SK-N-SH (cell line): ENCODE data around the gene MFAP3. TPM values are rescaled to one million over a fixed set of nuclear protein-coding genes. Genes with fewer than 3 reads are reported as not detected.

Experiments
- CTCF ChIA-PET: fragments of 300-600, 350-600 bp; formaldehyde crosslinking; extraction: SDS; loops from one replicate; lab custom pipeline; 2021; lab: Yijun Ruan, JAX
- POLR2A ChIA-PET: fragments of 350-600 bp; sonication (Branson Sonifier 250); formaldehyde crosslinking; extraction: SDS; loops from one replicate; lab custom pipeline; 2020; ENCODE audit warnings: antibody characterized with exemption, inconsistent platforms; lab: Yijun Ruan, JAX
- DNase-seq: peaks from one replicate; pipeline ENCODE4 v3.0.0; 2012
- H2AFZ ChIP-seq: fragments of 200-600 bp; sonication (generic); 2 replicates; pipeline ENCODE4 v1.8.1; 2016; ENCODE audit warnings: antibody characterized with exemption, mild to moderate bottlenecking, low read depth
- H3F3A ChIP-seq: fragments of 200-600 bp; sonication (generic); replicated peaks from 2 replicates; pipeline ENCODE3; 2016; ENCODE audit warnings: antibody characterized with exemption, mild to moderate bottlenecking; ENCODE audit not compliant: insufficient read depth
- H3K27ac ChIP-seq, 2 experiments: fragments of 200-500 bp in 1 of 2; fragments of 200-600 bp in 1 of 2; sonication (Bioruptor generic) in 1 of 2; sonication (generic), shearing (Covaris generic) in 1 of 2; 2 replicates each; pipeline versions ENCODE4 v1.5.1 to v1.6.1; 2014 to 2016; ENCODE audit warnings: low read depth in 2 of 2, inconsistent platforms in 1 of 2, low read length in 1 of 2, mild to moderate bottlenecking in 1 of 2, mixed read lengths in 1 of 2
- H3K27me3 ChIP-seq: fragments of 200-600 bp; sonication (generic), shearing (Covaris generic); 2 replicates; pipeline ENCODE4 v1.6.1; 2016; ENCODE audit warnings: mixed run types; ENCODE audit not compliant: insufficient read depth
- H3K36me3 ChIP-seq, 2 experiments: fragments of 200-500 bp in 1 of 2; fragments of 200-600 bp in 1 of 2; sonication (Bioruptor generic) in 1 of 2; sonication (generic) in 1 of 2; replicated peaks in 1 of 2; 2 replicates each; pipeline versions ENCODE3 to v1.5.1; 2014 to 2016; ENCODE audit warnings: low read length in 1 of 2, mild to moderate bottlenecking in 1 of 2; ENCODE audit not compliant: insufficient read depth in 2 of 2, control insufficient read depth in 1 of 2
- H3K4me1 ChIP-seq, 2 experiments: fragments of 200-500 bp in 1 of 2; fragments of 200-600 bp in 1 of 2; sonication (Bioruptor generic) in 1 of 2; sonication (generic), shearing (Covaris generic) in 1 of 2; 2 replicates each; pipeline versions ENCODE4 v1.5.1 to v1.6.1; 2014 to 2016; ENCODE audit warnings: low read depth in 1 of 2, low read length in 1 of 2, mixed run types in 1 of 2; ENCODE audit not compliant: insufficient read depth in 2 of 2, control insufficient read depth in 1 of 2
- H3K4me2 ChIP-seq: fragments of 200-600 bp; sonication (generic), shearing (Covaris generic); 2 replicates; pipeline ENCODE4 v1.6.1; 2017; ENCODE audit warnings: mixed run types
- H3K4me3 ChIP-seq, 2 experiments: fragments of 200-500 bp in 1 of 2; fragments of 200-600 bp in 1 of 2; sonication (Bioruptor generic) in 1 of 2; sonication (generic), shearing (Covaris generic) in 1 of 2; 2 replicates each; pipeline versions ENCODE4 v1.5.1 to v1.8.1; 2014 to 2016; ENCODE audit warnings: low read depth in 2 of 2, inconsistent platforms in 1 of 2, low read length in 1 of 2, mild to moderate bottlenecking in 1 of 2, mixed read lengths in 1 of 2, moderate library complexity in 1 of 2
- H3K79me2 ChIP-seq: fragments of 200-600 bp; sonication (generic); 2 replicates; pipeline ENCODE4 v1.8.1; 2017; ENCODE audit warnings: mild to moderate bottlenecking; ENCODE audit not compliant: insufficient read depth
- H3K9ac ChIP-seq: fragments of 200-600 bp; sonication (generic); 2 replicates; pipeline ENCODE4 v1.6.1; 2017; ENCODE audit warnings: mixed run types
- H3K9me2 ChIP-seq: fragments of 200-600 bp; sonication (generic); 2 replicates; pipeline ENCODE4 v1.6.1; 2017; ENCODE audit warnings: mixed run types
- H3K9me3 ChIP-seq: fragments of 200-600 bp; sonication (generic); 2 replicates; pipeline ENCODE4 v1.6.1; 2017; ENCODE audit warnings: mixed run types, mild to moderate bottlenecking, moderate library complexity
- H4K20me1 ChIP-seq: fragments of 200-600 bp; sonication (generic); 2 replicates; pipeline ENCODE4 v1.6.1; 2017; ENCODE audit warnings: mild to moderate bottlenecking, mixed run types; ENCODE audit not compliant: insufficient read depth
- CHD2 ChIP-seq: fragments of 150-350 bp; IDR thresholded peaks from 2 replicates; pipeline ENCODE4 v1.6.1; 2018; ENCODE audit warnings: low read length; ENCODE audit not compliant: partially characterized antibody
- EZH2phosphoT487 ChIP-seq: fragments of 200-600 bp; sonication (generic); IDR thresholded peaks from 2 replicates; pipeline ENCODE4 v1.6.1; 2017; ENCODE audit warnings: low read depth, mixed run types, mild to moderate bottlenecking, antibody characterized with exemption, moderate library complexity, borderline replicate concordance
- FOXJ3 ChIP-seq: sonication (generic); formaldehyde crosslinking; IDR thresholded peaks from 2 replicates; pipeline ENCODE4 v1.5.1; 2020; ENCODE audit warnings: mild to moderate bottlenecking, missing genetic modification reagents
- FOXM1 ChIP-seq: IDR thresholded peaks from 2 replicates; pipeline ENCODE4 v1.4.0; 2012; ENCODE audit warnings: low read depth, mild to moderate bottlenecking
- GABPA ChIP-seq: IDR thresholded peaks from 2 replicates; pipeline ENCODE4 v1.4.0; 2012; ENCODE audit warnings: low read depth, mild to moderate bottlenecking
- NRF1 ChIP-seq: IDR thresholded peaks from 2 replicates; pipeline ENCODE4 v1.6.1; 2012; ENCODE audit warnings: low read depth, mild to moderate bottlenecking, low read length
- POLR2AphosphoS5 ChIP-seq: IDR thresholded peaks from 2 replicates; pipeline ENCODE4 v1.6.1; 2012; ENCODE audit warnings: low read depth, low read length
- RFX5 ChIP-seq: IDR thresholded peaks from 2 replicates; pipeline ENCODE4 v1.6.1; 2012; ENCODE audit warnings: mild to moderate bottlenecking, improper control_type of control experiment, low read length
- SMC3 ChIP-seq: IDR thresholded peaks from 2 replicates; pipeline ENCODE4 v1.6.1; 2012; ENCODE audit warnings: low read depth, low read length, improper control_type of control experiment
- TCF12 ChIP-seq: IDR thresholded peaks from 2 replicates; pipeline ENCODE4 v1.4.0; 2012
- TEAD4 ChIP-seq: IDR thresholded peaks from 2 replicates; pipeline ENCODE4 v1.4.0; 2012; ENCODE audit warnings: mild to moderate bottlenecking, borderline replicate concordance; ENCODE audit not compliant: insufficient read depth
- USF2 ChIP-seq: fragments of 150-350 bp; IDR thresholded peaks from 2 replicates; pipeline ENCODE4 v1.6.1; 2017; ENCODE audit warnings: antibody characterized with exemption, low read length, low read depth, borderline replicate concordance
- YY1 ChIP-seq: IDR thresholded peaks from 2 replicates; pipeline ENCODE4 v1.4.0; 2012; ENCODE audit warnings: low read depth, mild to moderate bottlenecking
- WGBS: methylation state at CpG from one replicate; pipeline ENCODE4 v1.1.6; 2017; ENCODE audit warnings: low lambda C conversion rate; 5-methylcytosine and 5-hydroxymethylcytosine counted together
- polyA plus RNA-seq, 3 experiments: library from polyadenylated mRNA; depleted of rRNA; stranded (reverse); fragments of >200 nt; gene quantifications; 2 replicates each; pipeline ENCODE4 v1.2.3, GENCODE V29; 2012
- TF ChIP-seq, protein P1 (sequence below): IDR thresholded peaks from 2 replicates; pipeline ENCODE4 v1.6.1; 2012; ENCODE audit warnings: mild to moderate bottlenecking, low read depth, low read length, moderate library complexity
- TF ChIP-seq, protein P2 (sequence below): IDR thresholded peaks from 2 replicates; pipeline ENCODE4 v1.4.0; 2012; ENCODE audit warnings: low read depth, borderline replicate concordance

MFAP3 gene
- polyA plus RNA-seq, 1 of the 3 experiments (the other 2 are of a cell fraction): 16.0 TPM

DNA sequence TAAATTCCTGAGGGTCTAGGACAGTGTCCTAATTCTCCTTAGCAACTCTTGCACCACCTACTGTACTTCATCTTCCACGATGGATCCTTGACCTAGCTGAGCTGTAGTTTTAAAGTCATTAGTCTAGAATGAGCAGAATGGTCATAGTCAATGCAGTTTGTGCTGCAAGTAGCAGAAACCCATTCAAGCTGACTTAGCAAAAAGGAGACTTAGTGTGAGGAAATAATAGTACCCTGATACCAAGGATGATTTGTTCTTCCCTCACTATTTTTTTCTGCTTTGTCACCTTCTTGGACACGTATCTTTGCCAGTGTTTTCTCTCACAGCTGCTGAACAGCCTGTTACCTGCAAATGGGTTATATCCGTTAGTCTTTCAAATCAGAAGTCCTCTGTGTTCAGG, 5.3 kb downstream of the MFAP3 start (continued):
- TF ChIP-seq, protein P1, sequence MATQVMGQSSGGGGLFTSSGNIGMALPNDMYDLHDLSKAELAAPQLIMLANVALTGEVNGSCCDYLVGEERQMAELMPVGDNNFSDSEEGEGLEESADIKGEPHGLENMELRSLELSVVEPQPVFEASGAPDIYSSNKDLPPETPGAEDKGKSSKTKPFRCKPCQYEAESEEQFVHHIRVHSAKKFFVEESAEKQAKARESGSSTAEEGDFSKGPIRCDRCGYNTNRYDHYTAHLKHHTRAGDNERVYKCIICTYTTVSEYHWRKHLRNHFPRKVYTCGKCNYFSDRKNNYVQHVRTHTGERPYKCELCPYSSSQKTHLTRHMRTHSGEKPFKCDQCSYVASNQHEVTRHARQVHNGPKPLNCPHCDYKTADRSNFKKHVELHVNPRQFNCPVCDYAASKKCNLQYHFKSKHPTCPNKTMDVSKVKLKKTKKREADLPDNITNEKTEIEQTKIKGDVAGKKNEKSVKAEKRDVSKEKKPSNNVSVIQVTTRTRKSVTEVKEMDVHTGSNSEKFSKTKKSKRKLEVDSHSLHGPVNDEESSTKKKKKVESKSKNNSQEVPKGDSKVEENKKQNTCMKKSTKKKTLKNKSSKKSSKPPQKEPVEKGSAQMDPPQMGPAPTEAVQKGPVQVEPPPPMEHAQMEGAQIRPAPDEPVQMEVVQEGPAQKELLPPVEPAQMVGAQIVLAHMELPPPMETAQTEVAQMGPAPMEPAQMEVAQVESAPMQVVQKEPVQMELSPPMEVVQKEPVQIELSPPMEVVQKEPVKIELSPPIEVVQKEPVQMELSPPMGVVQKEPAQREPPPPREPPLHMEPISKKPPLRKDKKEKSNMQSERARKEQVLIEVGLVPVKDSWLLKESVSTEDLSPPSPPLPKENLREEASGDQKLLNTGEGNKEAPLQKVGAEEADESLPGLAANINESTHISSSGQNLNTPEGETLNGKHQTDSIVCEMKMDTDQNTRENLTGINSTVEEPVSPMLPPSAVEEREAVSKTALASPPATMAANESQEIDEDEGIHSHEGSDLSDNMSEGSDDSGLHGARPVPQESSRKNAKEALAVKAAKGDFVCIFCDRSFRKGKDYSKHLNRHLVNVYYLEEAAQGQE: no peak
- TF ChIP-seq, all 33 proteins: peak for 0

- 94% methylated on average over 2 of the region's 2 CpGs for WGBS
- Histone ChIP-seq H3K27ac (no peak overlapping the region), H3K4me3 (no peak overlapping the region), H3K9ac (no peak overlapping the region), H2AFZ (no peak overlapping the region), H4K20me1 (peaks cover 12% of the 10 kb centered on the region), H3K36me3 (peaks cover 11 to 62% of the 10 kb centered on the region in 2 experiments), H3K9me3 (no peaks in the 10 kb centered on the region), H3K4me1 (peaks cover 0 to 4% of the 10 kb centered on the region in 2 experiments; a peak in 2 of 4 replicates), H3K9me2 (no peaks in the 10 kb centered on the region), H3K27me3 (no peaks in the 10 kb centered on the region), H3K79me2 (peaks cover 79% of the 10 kb centered on the region), H3F3A (no peaks in the 10 kb centered on the region), H3K4me2 (no peak overlapping the region)
- ChIA-PET CTCF (interaction anchor here (0.7 to 1.2 kb wide), 2 partner anchors 28 to 565 kb away, joined by 3 read pairs; no protein-coding TSS in a partner anchor), POLR2A (no interaction called here)
- no peak for TF ChIP-seq EZH2phosphoT487
- no peak for TF ChIP-seq NRF1
- TF ChIP-seq RFX5: no peak
- TF ChIP-seq SMC3: no peak
- TF ChIP-seq POLR2AphosphoS5: no peak
- TF ChIP-seq, protein P1: no peak
- no peak for TF ChIP-seq FOXM1
- TF ChIP-seq CHD2: no peak
- TF ChIP-seq YY1: no peak
- TF ChIP-seq TEAD4: no peak
- TF ChIP-seq TCF12: no peak
- TF ChIP-seq FOXJ3 (CRISPR knock-in tag): no peak
- no peak for TF ChIP-seq GABPA
- TF ChIP-seq USF2: no peak
- TF ChIP-seq, protein P2, sequence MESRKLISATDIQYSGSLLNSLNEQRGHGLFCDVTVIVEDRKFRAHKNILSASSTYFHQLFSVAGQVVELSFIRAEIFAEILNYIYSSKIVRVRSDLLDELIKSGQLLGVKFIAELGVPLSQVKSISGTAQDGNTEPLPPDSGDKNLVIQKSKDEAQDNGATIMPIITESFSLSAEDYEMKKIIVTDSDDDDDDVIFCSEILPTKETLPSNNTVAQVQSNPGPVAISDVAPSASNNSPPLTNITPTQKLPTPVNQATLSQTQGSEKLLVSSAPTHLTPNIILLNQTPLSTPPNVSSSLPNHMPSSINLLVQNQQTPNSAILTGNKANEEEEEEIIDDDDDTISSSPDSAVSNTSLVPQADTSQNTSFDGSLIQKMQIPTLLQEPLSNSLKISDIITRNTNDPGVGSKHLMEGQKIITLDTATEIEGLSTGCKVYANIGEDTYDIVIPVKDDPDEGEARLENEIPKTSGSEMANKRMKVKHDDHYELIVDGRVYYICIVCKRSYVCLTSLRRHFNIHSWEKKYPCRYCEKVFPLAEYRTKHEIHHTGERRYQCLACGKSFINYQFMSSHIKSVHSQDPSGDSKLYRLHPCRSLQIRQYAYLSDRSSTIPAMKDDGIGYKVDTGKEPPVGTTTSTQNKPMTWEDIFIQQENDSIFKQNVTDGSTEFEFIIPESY: no peak
- DNase-seq: no peak
Observed at GRCh38 chr5:154044581-154044980, 5.8 kb downstream of the MFAP3 start.
